Sigmoid colon (tissue), 7 donors: Measurements from ENCODE around the gene ROR1. TPM values are rescaled to one million over a fixed set of nuclear protein-coding genes. Genes with fewer than 3 reads are reported as not detected.

ENCODE experiments used
- DNase-seq: peaks from one replicate; pipeline ENCODE4 v3.0.0-alpha.2; 2019
- H3K27ac ChIP-seq, 4 donors: fragments of 200-600 bp; sonication (generic); one replicate each; pipeline ENCODE4 v1.5.1; 2016 to 2019; ENCODE audit warnings: mild to moderate bottlenecking in 1 of 4
- H3K27me3 ChIP-seq, 3 donors: fragments of 200-600 bp; sonication (generic); one replicate each; pipeline ENCODE4 v1.5.1; 2019; ENCODE audit warnings: mild to moderate bottlenecking in 1 of 3
- H3K36me3 ChIP-seq, 4 donors: fragments of 200-600 bp; sonication (generic); one replicate each; pipeline ENCODE4 v1.5.1; 2016 to 2019
- H3K4me1 ChIP-seq, 4 donors: fragments of 200-600 bp; sonication (generic); one replicate each; pipeline ENCODE4 v1.5.1; 2017 to 2019
- H3K4me3 ChIP-seq, 4 donors: fragments of 200-600 bp; sonication (generic); one replicate each; pipeline ENCODE4 v1.5.1; 2017 to 2019; ENCODE audit warnings: mild to moderate bottlenecking in 2 of 4, moderate library complexity in 1 of 4
- H3K9me3 ChIP-seq, 4 donors: fragments of 200-600 bp in 3 of 4; sonication (generic) in 3 of 4; one replicate each; pipeline versions ENCODE4 v1.5.1 to v1.6.1; 2013 to 2019
- CTCF ChIP-seq, 4 experiments: fragments of 450-650 bp in 3 of 4; fragments of 200-600 bp in 1 of 4; IDR thresholded peaks; one replicate each; pipeline ENCODE4 v1.5.1; 2016 to 2019; ENCODE audit warnings: antibody characterized with exemption in 4 of 4, mild to moderate bottlenecking in 3 of 4, moderate library complexity in 2 of 4
- EP300 ChIP-seq, 4 donors: sonication (generic); formaldehyde crosslinking; IDR thresholded peaks; one replicate each; pipeline ENCODE4 v1.6.1; 2017; ENCODE audit warnings: antibody characterized with exemption in 4 of 4
- POLR2A ChIP-seq, 2 donors: fragments of 450-650 bp; IDR thresholded peaks; one replicate each; pipeline ENCODE4 v1.6.1; 2016; ENCODE audit warnings: antibody characterized with exemption in 2 of 2, mild to moderate bottlenecking in 2 of 2, moderate library complexity in 2 of 2
- POLR2AphosphoS5 ChIP-seq, 4 donors: sonication (generic); formaldehyde crosslinking; IDR thresholded peaks; one replicate each; pipeline ENCODE4 v1.6.1; 2017; ENCODE audit warnings: antibody characterized with exemption in 4 of 4
- WGBS, 2 donors: extraction: QIAGEN DNeasy Blood & Tissue Kit; methylation state at CpG; one replicate each; pipeline ENCODE4 v1.1.7; 2013; 5-methylcytosine and 5-hydroxymethylcytosine counted together
- intact Hi-C: fragments of 100-400 bp; cut with DNase I; formaldehyde crosslinking; loops from one replicate; pipeline ENCODE4 v1.15.1; 2023
- polyA plus RNA-seq, 3 donors: library from polyadenylated mRNA; stranded (reverse); fragments of 200-250 nt; gene quantifications; one replicate each; pipeline ENCODE4 v1.2.3, GENCODE V29; 2013
- total RNA-seq, 4 donors: library from RNA; depleted of rRNA; stranded (reverse); fragments of >200 nt; gene quantifications; one replicate each; pipeline ENCODE4 v1.1.0, GENCODE V29; 2016
- donor health status: healthy with polysubstance abuse.
- donor health status: Bipolar disorder and iron deficiency.
- donor health status: healthy.

ROR1 gene
- total and polyA plus RNA-seq, 7 donors, result under 0.01 to 37.1 (median 27.3) TPM

GRCh38 chr1:63894627-63895265 lies 120.9 kb downstream of the ROR1 start:
- Histone ChIP-seq H3K27ac (no peak overlapping the region), H3K4me1 (peaks cover 0 to 40% (median 37%) of the 10 kb centered on the region in 4 donors), H3K36me3 (no peaks in the 10 kb centered on the region), H3K27me3 (no peaks in the 10 kb centered on the region), H3K4me3 (no peak overlapping the region), H3K9me3 (no peaks in the 10 kb centered on the region)
- DNase-seq, result no peak
- TF ChIP-seq CTCF (IDR thresholded peaks at IDR 0.05) (no peak), POLR2A (IDR thresholded peaks at IDR 0.05) (no peak), EP300 (IDR thresholded peaks at IDR 0.05) (no peak), POLR2AphosphoS5 (IDR thresholded peaks at IDR 0.05) (no peak)
- 85 to 86% methylated on average over 3 of the region's 3 CpGs for WGBS, 2 donors
- intact Hi-C loops, result no loop called here

GRCh38 chr1:63896755-63897154 lies 122.9 kb downstream of the ROR1 start:
- Histone ChIP-seq H3K4me3 (no peak overlapping the region), H3K9me3 (no peaks in the 10 kb centered on the region), H3K27ac (no peak overlapping the region), H3K36me3 (no peaks in the 10 kb centered on the region), H3K27me3 (no peaks in the 10 kb centered on the region), H3K4me1 (peaks cover 0 to 41% (median 37%) of the 10 kb centered on the region in 4 donors)
- no peak for DNase-seq
- 92 to 94% methylated on average over 2 of the region's 2 CpGs for WGBS, 2 donors
- TF ChIP-seq EP300 (IDR thresholded peaks at IDR 0.05), result no peak
- no peak for TF ChIP-seq POLR2A (IDR thresholded peaks at IDR 0.05)
- no peak for TF ChIP-seq POLR2AphosphoS5 (IDR thresholded peaks at IDR 0.05)
- no peak for TF ChIP-seq CTCF (IDR thresholded peaks at IDR 0.05)
- intact Hi-C loops, result no loop called here

- peak overlapping the region in 2 of 4 donors; percentile 12 to 25 for H3K27ac ChIP-seq
- H3K4me3 ChIP-seq, result no peak overlapping the region
- peaks cover 0 to 30% (median 30%) of the 10 kb centered on the region in 4 donors for H3K4me1 ChIP-seq
- WGBS, 2 donors, result 71 to 87% methylated on average over 6 of the region's 6 CpGs
- H3K36me3 ChIP-seq, result no peaks in the 10 kb centered on the region
- intact Hi-C loops, result no loop called here
- no peaks in the 10 kb centered on the region for H3K9me3 ChIP-seq
- no peaks in the 10 kb centered on the region for H3K27me3 ChIP-seq
- DNase-seq, result no peak
- TF ChIP-seq EP300 (IDR thresholded peaks at IDR 0.05) (peak in 1 of 4 donors; percentile 43), POLR2A (IDR thresholded peaks at IDR 0.05) (no peak), POLR2AphosphoS5 (IDR thresholded peaks at IDR 0.05) (no peak)
Measured at GRCh38 chr1:63898428-63899196, 124.8 kb downstream of the ROR1 start.

GRCh38 chr1:63901094-63901493 lies 127.3 kb downstream of the ROR1 start:
- Histone ChIP-seq H3K36me3 (no peaks in the 10 kb centered on the region), H3K4me1 (peaks cover 0 to 30% (median 24%) of the 10 kb centered on the region in 4 donors), H3K4me3 (no peak overlapping the region), H3K27ac (no peak overlapping the region), H3K27me3 (no peaks in the 10 kb centered on the region), H3K9me3 (no peaks in the 10 kb centered on the region)
- WGBS, 2 donors, result 90 to 92% methylated on average over 6 of the region's 6 CpGs
- intact Hi-C loops, result no loop called here
- TF ChIP-seq EP300 (IDR thresholded peaks at IDR 0.05) (no peak), POLR2A (IDR thresholded peaks at IDR 0.05) (no peak), POLR2AphosphoS5 (IDR thresholded peaks at IDR 0.05) (no peak)
- no peak for DNase-seq

GRCh38 chr1:63902844-63903589 lies 129.2 kb downstream of the ROR1 start:
- Histone ChIP-seq H3K4me1 (peaks cover 0 to 40% (median 26%) of the 10 kb centered on the region in 4 donors), H3K27ac (no peak overlapping the region), H3K9me3 (no peaks in the 10 kb centered on the region), H3K36me3 (no peaks in the 10 kb centered on the region), H3K4me3 (no peak overlapping the region), H3K27me3 (no peaks in the 10 kb centered on the region)
- TF ChIP-seq EP300 (IDR thresholded peaks at IDR 0.05) (no peak), CTCF (IDR thresholded peaks at IDR 0.05) (no peak), POLR2A (IDR thresholded peaks at IDR 0.05) (no peak), POLR2AphosphoS5 (IDR thresholded peaks at IDR 0.05) (no peak)
- no peak for DNase-seq
- 18 to 49% methylated on average over 4 of the region's 4 CpGs for WGBS, 2 donors
- intact Hi-C loops, result no loop called here
